GM19240 (cell line): ENCODE data around the gene SRSF4.
"Not testable (repeated sequence)": the region's sequence is repeated elsewhere in the genome, so short reads cannot be mapped to it uniquely, and the experiment has no call there.

ENCODE experiments used
- DNase-seq: peaks from one replicate; pipeline ENCODE4 v3.0.0; 2011; ENCODE audit warnings: low spot score; ENCODE audit not compliant: insufficient read length

Gene SRSF4

GRCh38 chr1:29164588-29164987, 17.1 kb downstream of the SRSF4 start:
- no peak for DNase-seq

GRCh38 chr1:29162476-29163138, 19.1 kb downstream of the SRSF4 start:
- no peak for DNase-seq

- DNase-seq = no peak
Observed at GRCh38 chr1:29162025-29162424, 19.7 kb downstream of the SRSF4 start.

GRCh38 chr1:29159773-29160172, 21.9 kb downstream of the SRSF4 start:
- no peak for DNase-seq

GRCh38 chr1:29157269-29157601, 24.5 kb downstream of the SRSF4 start:
- no peak for DNase-seq

- no peak for DNase-seq
Observed at GRCh38 chr1:29156543-29157268, 25.0 kb downstream of the SRSF4 start.

- DNase-seq = no peak
Observed at GRCh38 chr1:29152046-29152805, 29.5 kb downstream of the SRSF4 start.

- not testable (repeated sequence) for DNase-seq
Observed at GRCh38 chr1:29150346-29150745, 31.4 kb downstream of the SRSF4 start.

- no peak for DNase-seq
Observed at GRCh38 chr1:29148656-29149491, 32.8 kb downstream of the SRSF4 start.

- DNase-seq = no peak
Observed at GRCh38 chr1:29145739-29146437, 35.8 kb downstream of the SRSF4 start.

- no peak for DNase-seq
Observed at GRCh38 chr1:29144178-29144577, 37.5 kb downstream of the SRSF4 start.

GRCh38 chr1:29142714-29143113, 39.0 kb downstream of the SRSF4 start:
- no peak for DNase-seq

GRCh38 chr1:29136391-29136915, 45.2 kb downstream of the SRSF4 start:
- no peak for DNase-seq

- DNase-seq = no peak
Observed at GRCh38 chr1:29134695-29135028, 47.0 kb downstream of the SRSF4 start.

- DNase-seq = no peak
Observed at GRCh38 chr1:29133861-29134694, 47.6 kb downstream of the SRSF4 start.

- DNase-seq = not testable (repeated sequence)
Observed at GRCh38 chr1:29131056-29131455, 50.6 kb downstream of the SRSF4 start.

- no peak for DNase-seq
Observed at GRCh38 chr1:29129916-29130315, 51.8 kb downstream of the SRSF4 start.

GRCh38 chr1:29128739-29129138, 53.0 kb downstream of the SRSF4 start:
- DNase-seq = no peak

- DNase-seq = no peak
Observed at GRCh38 chr1:29126198-29126597, 55.5 kb downstream of the SRSF4 start.

GRCh38 chr1:29125788-29126187, 55.9 kb downstream of the SRSF4 start:
- DNase-seq = no peak
